Amygdala (tissue), 56 donors: ENCODE results near the gene PCCA.
"Not testable (repeated sequence)": the region's sequence is repeated elsewhere in the genome, so short reads cannot be mapped to it uniquely, and the experiment has no call there.

Experiments
- DNase-seq, 56 donors: peaks; one replicate each; lab custom pipeline; 2025; lab: John Stamatoyannopoulos, UW

PCCA gene

GRCh38 chr13:100230769-100231149, 141.9 kb downstream of the PCCA start:
- DNase-seq, result no peak

- DNase-seq, result no peak
Observed at GRCh38 chr13:100231176-100231575, 142.3 kb downstream of the PCCA start.

GRCh38 chr13:100234006-100234405, 145.1 kb downstream of the PCCA start:
- no peak for DNase-seq

- DNase-seq, result no peak
Observed at GRCh38 chr13:100234524-100235136, 145.7 kb downstream of the PCCA start.

GRCh38 chr13:100235311-100235901, 146.5 kb downstream of the PCCA start:
- peak in 3 of 56 donors; percentile 1 to 50 (median 5) for DNase-seq

GRCh38 chr13:100240109-100240779, 151.4 kb downstream of the PCCA start:
- no peak for DNase-seq

- no peak for DNase-seq
Observed at GRCh38 chr13:100244431-100244830, 155.5 kb downstream of the PCCA start.

GRCh38 chr13:100245104-100245503, 156.2 kb downstream of the PCCA start:
- DNase-seq, result no peak

GRCh38 chr13:100247937-100248336, 159.0 kb downstream of the PCCA start:
- DNase-seq, result no peak

GRCh38 chr13:100254002-100254401, 165.1 kb downstream of the PCCA start:
- no peak for DNase-seq

- no peak for DNase-seq
Observed at GRCh38 chr13:100262404-100262803, 173.5 kb downstream of the PCCA start.

GRCh38 chr13:100266026-100266425, 177.1 kb downstream of the PCCA start:
- DNase-seq, result no peak

GRCh38 chr13:100269837-100270236, 180.9 kb downstream of the PCCA start:
- DNase-seq, result peak in 49 of 56 donors; percentile 0 to 74 (median 18)

GRCh38 chr13:100273138-100273537, 184.2 kb downstream of the PCCA start:
- DNase-seq, result no peak

- no peak for DNase-seq
Observed at GRCh38 chr13:100273552-100273951, 184.7 kb downstream of the PCCA start.

GRCh38 chr13:100274942-100275506, 186.1 kb downstream of the PCCA start:
- DNase-seq, result no peak

GRCh38 chr13:100275746-100276145, 186.9 kb downstream of the PCCA start:
- DNase-seq, result no peak

- no peak for DNase-seq
Observed at GRCh38 chr13:100280681-100281080, 191.8 kb downstream of the PCCA start.

GRCh38 chr13:100282306-100282705, 193.4 kb downstream of the PCCA start:
- DNase-seq, result not testable (repeated sequence)

- no peak for DNase-seq
Observed at GRCh38 chr13:100290165-100290801, 201.4 kb downstream of the PCCA start.

- no peak for DNase-seq
Observed at GRCh38 chr13:100291624-100292023, 202.7 kb downstream of the PCCA start.
